WTC11 (cell line): ENCODE data around the gene VAC14. TPM values are rescaled to one million over a fixed set of nuclear protein-coding genes. Genes with fewer than 3 reads are reported as not detected.

Experiments used
- ATAC-seq: fragments of 200-7000 bp; cut with Tn5 transposase; 2 replicates; pipeline ENCODE4 v1.10.0; 2021; ENCODE audit warnings: mild to moderate bottlenecking, moderate library complexity
- CTCF ChIA-PET: fragments of 300-600 bp; sonication (Branson Sonifier 250); formaldehyde crosslinking; loops from one replicate; lab custom pipeline; 2021; ENCODE audit warnings: antibody characterized with exemption; lab: Charles Lee
- POLR2A ChIA-PET: fragments of 350-600 bp; sonication (Branson Sonifier 250); formaldehyde crosslinking; loops from one replicate; lab custom pipeline; 2021; ENCODE audit warnings: antibody characterized with exemption; lab: Charles Lee
- DNase-seq: peaks from one replicate; pipeline ENCODE4 v3.0.0; 2021; ENCODE audit warnings: low spot score
- H3K27ac Mint-ChIP-seq: 2 replicates; pipeline ENCODE4 v1.8.0; 2021; ENCODE audit warnings: mixed read lengths
- H3K27me3 Mint-ChIP-seq: 2 replicates; pipeline ENCODE4 v1.8.0; 2021; ENCODE audit warnings: low read depth, mild to moderate bottlenecking, moderate library complexity, mixed read lengths
- H3K36me3 Mint-ChIP-seq: 2 replicates; pipeline ENCODE4 v1.8.0; 2021; ENCODE audit warnings: mixed read lengths
- H3K4me1 Mint-ChIP-seq: 2 replicates; pipeline ENCODE4 v1.8.0; 2022; ENCODE audit warnings: mixed read lengths
- H3K4me3 Mint-ChIP-seq: 2 replicates; pipeline ENCODE4 v1.8.0; 2021; ENCODE audit warnings: mild to moderate bottlenecking, moderate library complexity, mixed read lengths
- H3K9me3 Mint-ChIP-seq: 2 replicates; pipeline ENCODE4 v1.8.0; 2021; ENCODE audit warnings: mixed read lengths
- AFF4 ChIP-seq: sonication (generic); formaldehyde crosslinking; IDR thresholded peaks from 2 replicates; pipeline ENCODE4 v1.8.1; 2023; ENCODE audit warnings: mild to moderate bottlenecking, missing genetic modification reagents, borderline replicate concordance
- ATF1 ChIP-seq: sonication (generic); formaldehyde crosslinking; IDR thresholded peaks from 2 replicates; pipeline ENCODE4 v1.8.1; 2023; ENCODE audit warnings: mild to moderate bottlenecking, moderate library complexity, missing genetic modification reagents
- E2F1 ChIP-seq: sonication (generic); formaldehyde crosslinking; IDR thresholded peaks from 2 replicates; pipeline ENCODE4 v1.8.0; 2022; ENCODE audit warnings: mild to moderate bottlenecking, missing genetic modification reagents
- E2F5 ChIP-seq: sonication (generic); formaldehyde crosslinking; IDR thresholded peaks from 2 replicates; pipeline ENCODE4 v1.8.1; 2022; ENCODE audit warnings: mild to moderate bottlenecking, moderate library complexity, missing genetic modification reagents
- ESRRA ChIP-seq: sonication (generic); formaldehyde crosslinking; IDR thresholded peaks from 2 replicates; pipeline ENCODE4 v1.8.1; 2022; ENCODE audit warnings: mild to moderate bottlenecking, missing genetic modification reagents, borderline replicate concordance
- FOXK1 ChIP-seq: sonication (generic); formaldehyde crosslinking; IDR thresholded peaks from 2 replicates; pipeline ENCODE4 v1.8.0; 2022; ENCODE audit warnings: mild to moderate bottlenecking, moderate library complexity, missing genetic modification reagents
- GABPB1 ChIP-seq: sonication (generic); formaldehyde crosslinking; IDR thresholded peaks from 2 replicates; pipeline ENCODE4 v1.8.1; 2023; ENCODE audit warnings: mild to moderate bottlenecking, missing genetic modification reagents
- GRHL2 ChIP-seq: fragments of 250-450 bp; sonication (Bioruptor Pico); IDR thresholded peaks from 2 replicates; pipeline ENCODE4 v1.8.0; 2022; ENCODE audit warnings: mild to moderate bottlenecking, moderate library complexity; ENCODE audit not compliant: insufficient replicate concordance, severe bottlenecking
- GTF2I ChIP-seq: fragments of 250-450 bp; sonication (Bioruptor Pico); conservative IDR thresholded peaks from 2 replicates; pipeline ENCODE4 v1.4.0; 2021; ENCODE audit warnings: mild to moderate bottlenecking
- JUN ChIP-seq: sonication (generic); formaldehyde crosslinking; IDR thresholded peaks from 2 replicates; pipeline ENCODE4 v1.8.0; 2023; ENCODE audit warnings: mild to moderate bottlenecking, missing genetic modification reagents
- KAT7 ChIP-seq: sonication (generic); formaldehyde crosslinking; IDR thresholded peaks from 2 replicates; pipeline ENCODE4 v1.8.1; 2023; ENCODE audit warnings: missing genetic modification reagents, mild to moderate bottlenecking, borderline replicate concordance
- MYBL2 ChIP-seq: sonication (generic); formaldehyde crosslinking; IDR thresholded peaks from 2 replicates; pipeline ENCODE4 v1.8.1; 2023; ENCODE audit warnings: mild to moderate bottlenecking, moderate library complexity, missing genetic modification reagents
- NFE2L1 ChIP-seq: sonication (generic); formaldehyde crosslinking; IDR thresholded peaks from 2 replicates; pipeline ENCODE4 v1.8.1; 2023; ENCODE audit warnings: missing genetic modification reagents
- NFYB ChIP-seq: sonication (generic); formaldehyde crosslinking; conservative IDR thresholded peaks from 2 replicates; pipeline ENCODE4 v1.8.0; 2022; ENCODE audit warnings: low read depth, missing genetic modification reagents
- PREB ChIP-seq: sonication (generic); formaldehyde crosslinking; IDR thresholded peaks from 2 replicates; pipeline ENCODE4 v1.8.1; 2022; ENCODE audit warnings: mild to moderate bottlenecking, missing genetic modification reagents, moderate library complexity, borderline replicate concordance
- STAT6 ChIP-seq: sonication (generic); formaldehyde crosslinking; conservative IDR thresholded peaks from 2 replicates; pipeline ENCODE4 v1.8.1; 2023; ENCODE audit warnings: mild to moderate bottlenecking, low read depth, missing genetic modification reagents, moderate library complexity
- USF2 ChIP-seq: sonication (generic); formaldehyde crosslinking; IDR thresholded peaks from 2 replicates; pipeline ENCODE4 v1.8.1; 2023; ENCODE audit warnings: mild to moderate bottlenecking, missing genetic modification reagents, moderate library complexity
- ZMAT4 ChIP-seq: fragments of 250-450 bp; sonication (Bioruptor Pico); IDR thresholded peaks from 2 replicates; pipeline ENCODE4 v1.9.0; 2021; ENCODE audit warnings: mild to moderate bottlenecking
- ZNF121 ChIP-seq: sonication (generic); formaldehyde crosslinking; IDR thresholded peaks from 2 replicates; pipeline ENCODE4 v1.8.0; 2023; ENCODE audit warnings: missing genetic modification reagents
- ZNF425 ChIP-seq: fragments of 250-450 bp; sonication (Bioruptor Pico); conservative IDR thresholded peaks from 2 replicates; pipeline ENCODE4 v1.9.0; 2021; ENCODE audit warnings: mild to moderate bottlenecking
- ZNF671 ChIP-seq: fragments of 250-450 bp; sonication (Bioruptor Pico); IDR thresholded peaks from 2 replicates; pipeline ENCODE4 v1.8.0; 2021; ENCODE audit warnings: mild to moderate bottlenecking
- total RNA-seq: library from RNA; stranded (reverse); gene quantifications from 3 replicates; pipeline ENCODE4 v1.2.3, GENCODE V29; 2021

Gene VAC14
- total RNA-seq, 1 experiment from 2014 or later = 60.1 TPM

GRCh38 chr16:70766658-70767057 is 34.3 kb downstream of the VAC14 start:
- Mint-ChIP-seq H3K36me3 (peaks cover 9% of the 10 kb centered on the region; the same call in 1 of the 2 replicates), H3K9me3 (no peaks in the 10 kb centered on the region), H3K27me3 (no peaks in the 10 kb centered on the region), H3K27ac (no peak overlapping the region), H3K4me1 (no peaks in the 10 kb centered on the region), H3K4me3 (no peak overlapping the region)
- no peak for ATAC-seq
- DNase-seq = no peak
- TF ChIP-seq MYBL2 (CRISPR knock-in tag) (no peak), ESRRA (no peak), GTF2I (CRISPR knock-in tag) (no peak), ZMAT4 (CRISPR knock-in tag) (no peak), NFYB (CRISPR knock-in tag) (no peak), FOXK1 (CRISPR knock-in tag) (no peak)
- POLR2A ChIA-PET = no interaction called here
- CTCF ChIA-PET = interaction anchor here (1.8 to 2.3 kb wide), 2 partner anchors 16 to 87 kb away, joined by 4 to 12 read pairs; no protein-coding TSS in a partner anchor

GRCh38 chr16:70766176-70766575 is 34.8 kb downstream of the VAC14 start:
- Mint-ChIP-seq H3K27ac (no peak overlapping the region), H3K36me3 (peaks cover 9% of the 10 kb centered on the region; the same call in 1 of the 2 replicates), H3K27me3 (no peaks in the 10 kb centered on the region), H3K4me1 (no peaks in the 10 kb centered on the region), H3K9me3 (no peaks in the 10 kb centered on the region), H3K4me3 (no peak overlapping the region)
- ATAC-seq (no peak), DNase-seq (no peak)
- POLR2A ChIA-PET = no interaction called here
- CTCF ChIA-PET = interaction anchor here (1.8 to 2.3 kb wide), 2 partner anchors 16 to 86 kb away, joined by 4 to 12 read pairs; no protein-coding TSS in a partner anchor
- TF ChIP-seq JUN = no peak
- TF ChIP-seq E2F1 (CRISPR knock-in tag) = no peak
- TF ChIP-seq USF2 (CRISPR knock-in tag) = no peak
- no peak for TF ChIP-seq PREB
- TF ChIP-seq ZNF121 (CRISPR knock-in tag) = no peak
- TF ChIP-seq GRHL2 = no peak
- no peak for TF ChIP-seq GABPB1 (CRISPR knock-in tag)
- TF ChIP-seq ZNF425 (CRISPR knock-in tag) = no peak
- no peak for TF ChIP-seq STAT6 (CRISPR knock-in tag)
- no peak for TF ChIP-seq NFE2L1 (CRISPR knock-in tag)
- TF ChIP-seq E2F5 (CRISPR knock-in tag) = no peak
- TF ChIP-seq ATF1 (CRISPR knock-in tag) = no peak
- no peak for TF ChIP-seq ZNF671 (CRISPR knock-in tag)
- no peak for TF ChIP-seq AFF4 (CRISPR knock-in tag)
- TF ChIP-seq KAT7 (CRISPR knock-in tag) = no peak
- TF ChIP-seq ESRRA = no peak
- TF ChIP-seq ZMAT4 (CRISPR knock-in tag) = no peak
